HG03457 (cell line): ENCODE results near the gene CDKN2C.
"Not testable (repeated sequence)": the region's sequence is repeated elsewhere in the genome, so short reads cannot be mapped to it uniquely, and the experiment has no call there.

ENCODE experiments used
- ATAC-seq: cut with Tn5 transposase; IDR thresholded peaks from one replicate; pipeline ENCODE4 v1.9.1; 2021; ENCODE audit warnings: moderate number of reproducible peaks; ENCODE audit not compliant: unreplicated experiment

The CDKN2C gene

DNA sequence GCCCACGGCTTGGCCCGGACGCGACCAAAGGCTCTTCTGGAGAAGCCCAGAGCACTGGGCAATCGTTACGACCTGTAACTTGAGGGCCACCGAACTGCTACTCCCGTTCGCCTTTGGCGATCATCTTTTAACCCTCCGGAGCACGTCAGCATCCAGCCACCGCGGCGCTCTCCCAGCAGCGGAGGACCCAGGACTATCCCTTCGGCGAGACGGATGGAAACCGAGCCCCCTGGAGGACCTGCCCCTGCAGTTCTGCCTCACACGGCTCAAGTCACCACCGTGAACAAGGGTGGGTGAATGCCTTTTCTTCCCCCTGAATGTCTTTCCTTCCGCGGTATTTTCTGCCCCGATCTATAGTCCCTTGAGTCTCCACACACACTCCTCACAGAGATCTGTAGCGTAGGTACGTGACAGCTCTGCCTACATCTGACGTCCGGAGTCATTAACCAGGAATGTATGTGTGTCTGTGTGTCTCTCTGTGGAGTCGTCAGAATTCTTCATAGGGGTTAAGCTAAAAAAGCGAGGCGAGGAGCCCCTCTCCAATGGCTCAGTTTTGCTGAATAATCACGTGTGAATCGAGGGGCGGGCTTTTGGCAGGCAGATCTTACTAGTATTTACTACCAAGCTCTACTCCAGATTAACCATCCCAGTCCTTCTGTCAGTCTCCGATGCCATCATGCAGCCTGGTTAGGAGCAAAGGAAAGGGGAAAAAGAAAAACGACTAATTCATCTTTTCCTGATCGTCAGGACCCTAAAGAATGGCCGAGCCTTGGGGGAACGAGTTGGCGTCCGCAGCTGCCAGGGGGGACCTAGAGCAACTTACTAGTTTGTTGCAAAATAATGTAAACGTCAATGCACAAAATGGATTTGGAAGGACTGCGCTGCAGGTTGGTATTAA lies at the start of gene CDKN2C:
Gene CDKN2C, plus strand, starts transcription at position 635 of the 898 bp plus-strand sequence. Its CDS starts 124 bp downstream, at position 759.
- ATAC-seq, result no peak

DNA sequence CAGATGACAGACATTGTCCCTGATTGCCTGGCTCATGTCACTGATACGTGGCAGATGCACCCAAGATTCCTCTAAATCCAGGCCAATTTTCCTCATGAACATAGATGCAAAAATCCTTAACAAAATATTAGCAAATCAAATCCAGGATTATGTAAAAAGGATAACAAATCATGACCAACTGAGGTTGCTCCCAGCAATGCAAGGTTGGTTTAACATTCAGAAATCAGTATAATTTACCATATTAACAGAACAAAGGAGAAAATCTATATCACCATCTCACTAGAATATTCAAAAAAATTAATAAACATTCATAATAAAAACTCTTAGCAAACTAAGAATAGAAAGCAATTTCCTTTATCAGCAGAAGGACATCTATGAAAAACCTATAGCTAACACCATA lies 49.6 kb upstream of the CDKN2C start:
- ATAC-seq, result no peak

DNA sequence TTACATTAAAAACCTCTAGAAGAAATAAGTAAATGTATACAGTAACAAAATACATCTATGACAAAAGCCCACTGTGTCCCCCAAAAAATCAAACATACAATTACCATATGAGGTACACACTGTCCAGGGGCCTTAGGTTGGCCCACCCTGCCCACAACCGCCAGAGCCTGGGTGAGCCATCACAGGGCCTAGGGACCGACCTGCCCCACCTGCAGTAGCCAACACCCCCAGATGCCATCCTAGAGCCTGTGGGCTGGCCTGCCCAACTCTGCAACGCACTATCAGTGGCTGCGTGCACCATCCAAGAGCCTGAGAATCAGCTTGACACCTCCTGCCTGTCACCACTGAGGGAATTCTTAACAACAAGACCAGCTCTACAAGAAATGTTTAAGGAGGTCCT lies 49.0 kb upstream of the CDKN2C start:
- no peak for ATAC-seq

DNA sequence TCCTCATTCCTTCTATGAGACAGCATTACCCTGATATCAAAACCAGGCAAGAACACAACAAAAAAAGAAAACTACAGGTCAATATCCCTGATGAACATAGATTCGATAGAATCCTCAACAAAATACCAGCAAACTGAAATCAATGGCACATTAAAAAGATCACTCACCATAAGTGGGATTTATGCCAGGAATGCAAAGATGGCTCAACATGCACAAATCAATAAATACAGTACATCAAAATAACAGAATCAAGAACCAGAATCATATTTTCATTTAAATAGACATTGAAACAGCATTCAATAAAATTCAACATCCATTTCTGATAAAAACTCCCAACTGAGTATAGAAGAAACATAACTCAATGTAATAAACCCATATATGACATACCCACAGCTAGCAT lies 46.5 kb upstream of the CDKN2C start:
- ATAC-seq, result no peak

DNA sequence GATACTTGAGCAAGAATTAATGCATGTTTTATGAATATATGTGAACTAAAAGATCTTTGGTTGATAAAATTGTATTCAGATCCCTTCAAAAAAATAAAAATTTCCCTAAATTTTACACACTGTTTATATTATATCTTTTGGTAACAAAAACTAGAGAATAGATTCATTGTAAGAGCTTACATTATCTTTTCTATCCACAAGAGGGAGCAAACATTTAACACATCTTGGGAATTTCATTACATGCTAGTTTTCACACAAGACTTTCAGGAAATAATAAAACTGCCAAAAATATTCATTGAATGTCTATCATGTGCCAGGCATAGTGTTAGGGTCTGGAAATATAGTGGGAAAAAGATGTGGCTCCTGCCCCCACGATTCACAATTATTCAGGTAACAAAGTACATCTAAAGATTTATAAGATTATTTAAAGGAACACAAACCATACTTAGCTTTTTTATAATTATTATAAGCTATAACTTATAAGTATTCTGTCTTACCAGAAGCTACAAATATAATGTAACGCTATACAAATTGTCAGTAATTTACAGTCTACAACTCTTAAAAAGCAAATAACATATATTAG lies 40.6 kb upstream of the CDKN2C start:
- ATAC-seq, result no peak

DNA sequence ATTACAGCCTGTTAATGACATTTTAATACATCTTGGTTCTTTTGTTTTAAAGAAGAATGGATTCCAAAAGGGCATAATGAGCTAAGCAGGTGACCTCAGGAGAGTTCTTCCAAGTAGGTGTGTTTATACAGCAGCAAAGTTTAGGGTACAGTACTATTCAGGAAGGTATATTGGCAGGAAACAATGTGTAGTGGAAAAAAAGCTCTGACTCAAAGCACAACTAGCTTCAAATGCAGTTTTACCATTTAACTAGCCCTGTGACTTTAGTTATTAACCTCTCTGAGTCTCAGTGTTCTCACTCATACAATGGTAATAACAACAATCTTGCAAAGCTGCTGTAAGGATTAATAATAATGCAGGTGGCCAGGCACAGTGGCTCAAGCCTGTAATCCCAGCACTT lies 39.9 kb upstream of the CDKN2C start:
- peak; percentile 80 for ATAC-seq

DNA sequence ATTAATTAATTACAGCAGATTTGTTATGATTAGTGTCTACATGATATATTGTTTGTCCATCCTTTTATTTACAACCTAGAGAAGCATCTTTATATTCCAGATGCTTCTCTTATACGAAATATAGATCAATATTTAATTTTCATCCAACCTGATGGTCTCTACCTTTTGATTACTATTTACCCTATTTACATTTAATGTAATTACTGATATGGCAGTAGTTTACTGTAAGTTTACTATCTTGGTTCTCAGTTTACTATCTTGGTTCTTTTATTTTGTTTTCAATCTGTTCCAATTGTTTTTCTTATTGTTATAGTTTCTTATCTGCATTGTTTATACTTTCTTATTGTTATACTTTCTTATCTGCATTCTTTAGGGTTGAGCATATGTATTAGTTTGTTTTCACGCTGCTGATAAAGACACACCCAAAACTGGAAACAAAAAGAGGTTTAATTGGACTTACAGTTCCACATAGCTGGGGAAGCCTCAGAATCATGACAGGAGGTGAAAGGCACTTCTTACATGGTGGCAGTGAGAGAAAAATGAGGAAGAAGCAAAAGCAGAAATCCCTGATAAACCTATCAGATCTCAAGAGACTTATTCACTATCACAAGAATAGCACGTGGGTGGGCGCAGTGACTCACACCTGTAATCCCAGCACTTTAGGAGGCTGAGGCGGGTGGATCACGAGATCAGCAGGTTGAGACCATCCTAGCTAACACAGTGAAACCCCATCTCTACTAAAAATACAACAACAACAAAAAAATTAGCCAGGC lies 38.9 kb upstream of the CDKN2C start:
- no peak for ATAC-seq

DNA sequence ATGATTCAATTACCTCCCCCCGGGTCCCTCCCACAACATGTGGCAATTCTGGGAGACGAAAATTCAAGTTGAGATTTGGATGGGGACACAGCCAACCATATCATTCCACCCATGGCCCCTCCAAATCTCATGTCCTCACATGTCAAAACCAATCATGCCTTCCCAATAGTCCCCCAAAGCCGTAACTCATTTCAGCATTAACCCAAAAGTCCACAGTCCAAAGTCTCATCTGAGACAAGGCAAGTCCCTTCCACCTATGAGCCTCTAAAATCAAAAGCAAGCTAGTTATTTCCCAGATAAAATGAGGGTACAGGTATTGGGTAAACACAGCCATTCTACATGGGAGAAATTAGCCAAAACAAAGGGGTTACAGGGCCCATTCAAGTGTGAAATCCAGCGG lies 38.0 kb upstream of the CDKN2C start:
- not testable (repeated sequence) for ATAC-seq

DNA sequence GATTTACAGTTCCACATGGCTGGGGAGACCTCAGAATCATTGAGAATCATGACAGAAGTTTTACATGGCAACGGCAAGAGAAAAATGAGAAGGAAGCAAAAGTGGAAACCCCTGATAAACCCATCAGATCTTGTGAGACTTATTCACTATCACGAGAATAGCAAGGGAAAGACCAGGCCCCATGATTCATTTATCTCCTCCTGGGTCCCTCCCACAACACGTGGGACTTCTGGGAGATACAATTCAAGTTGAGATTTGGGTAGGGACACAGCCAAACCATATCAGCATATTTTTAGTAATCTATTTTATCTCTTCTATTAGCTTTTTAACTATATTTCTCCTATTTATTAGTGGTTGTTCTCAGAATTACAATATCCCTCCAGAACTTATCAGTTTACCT lies 36.3 kb upstream of the CDKN2C start:
- ATAC-seq, result not testable (repeated sequence)

DNA sequence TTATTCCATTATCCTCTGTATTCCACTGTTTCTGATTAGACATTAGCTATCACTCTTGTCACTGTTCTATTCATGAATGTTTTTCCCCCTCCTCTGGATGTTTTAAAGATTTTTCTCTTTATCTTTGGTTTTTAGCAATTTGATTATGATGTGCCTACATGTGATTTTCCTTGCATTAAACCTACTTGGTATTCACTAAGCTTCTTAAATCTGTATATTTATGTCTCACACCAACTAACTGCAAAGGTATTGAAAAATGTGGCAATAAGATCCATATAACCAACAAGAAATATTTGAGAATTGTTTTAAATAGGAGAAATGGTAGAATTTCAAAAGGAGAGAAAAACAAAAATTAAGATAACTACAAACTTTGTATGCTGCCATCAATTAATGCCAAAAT lies 35.2 kb upstream of the CDKN2C start:
- ATAC-seq, result no peak

DNA sequence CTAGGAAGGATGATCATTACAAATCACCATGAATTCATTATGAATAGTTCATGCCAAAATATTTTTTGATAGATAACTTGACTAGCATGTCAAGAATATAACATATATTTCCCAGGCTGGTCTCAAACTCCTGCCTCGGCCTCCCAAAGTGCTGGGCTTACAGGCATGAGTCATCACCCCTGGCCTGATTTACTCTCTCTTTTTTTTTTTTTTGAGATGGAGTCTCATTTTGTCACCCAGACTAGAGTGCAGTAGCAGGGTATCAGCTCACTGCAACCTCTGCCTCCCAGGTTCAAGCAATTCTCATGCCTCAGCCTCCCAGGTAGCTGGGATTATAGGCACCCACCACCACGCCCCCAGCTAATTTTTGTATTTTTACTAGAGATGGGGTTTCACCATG lies 34.8 kb upstream of the CDKN2C start:
- ATAC-seq, result not testable (repeated sequence)

DNA sequence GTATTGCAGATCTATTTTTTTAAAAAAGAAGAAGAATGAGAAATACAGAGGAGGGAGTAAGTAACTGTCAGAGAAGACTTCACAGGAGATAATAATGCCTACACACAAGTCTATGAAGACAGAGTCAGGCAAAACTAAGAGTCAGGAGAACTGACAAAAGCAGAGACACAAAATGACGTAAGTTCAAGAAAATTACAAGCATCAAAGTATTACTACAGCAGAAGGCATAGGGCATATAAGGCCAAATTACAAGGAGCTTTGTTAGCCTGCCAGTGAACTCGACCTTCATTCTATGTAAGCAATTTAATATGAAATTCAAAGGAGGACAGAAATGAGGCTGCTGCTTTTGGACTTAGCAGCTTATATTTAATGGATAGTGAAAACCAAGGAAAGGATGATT lies 33.7 kb upstream of the CDKN2C start:
- no peak for ATAC-seq

DNA sequence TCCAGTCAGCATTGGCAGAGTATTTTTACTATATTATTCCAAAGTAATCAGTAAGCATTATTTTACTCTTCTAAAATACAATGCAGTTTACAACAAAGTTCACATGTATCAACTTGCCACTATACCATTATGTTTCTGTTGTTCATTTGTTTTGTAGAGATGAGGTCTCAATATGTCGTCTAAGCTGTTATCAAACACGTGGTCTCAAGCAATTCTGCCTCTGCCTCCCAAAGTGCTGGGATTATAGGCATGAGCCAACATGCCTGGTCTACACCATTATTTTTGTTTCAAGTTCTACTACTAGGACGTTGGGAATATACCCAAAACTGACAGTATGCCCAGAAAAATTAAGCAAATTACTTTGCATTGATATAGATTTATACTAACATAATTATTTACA lies 29.8 kb upstream of the CDKN2C start:
- ATAC-seq, result no peak

DNA sequence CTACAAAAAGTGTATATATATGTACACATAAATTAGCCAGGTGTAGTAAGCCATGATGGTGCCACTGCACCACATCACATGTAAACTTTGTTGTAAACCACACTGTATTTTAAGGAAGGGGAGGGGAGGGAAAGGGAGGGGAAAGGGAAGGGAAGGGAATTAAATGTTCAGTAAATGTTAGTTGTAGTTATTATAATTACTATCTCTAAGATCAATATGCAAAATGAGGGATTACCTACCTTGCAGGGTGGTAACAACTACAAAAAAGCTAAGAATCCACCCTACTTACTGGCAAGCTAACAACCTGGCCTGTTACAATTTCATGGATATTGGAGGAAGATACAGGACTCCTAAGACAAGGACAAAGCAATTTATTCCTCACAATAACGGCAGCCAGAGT lies 27.7 kb upstream of the CDKN2C start:
- no peak for ATAC-seq

DNA sequence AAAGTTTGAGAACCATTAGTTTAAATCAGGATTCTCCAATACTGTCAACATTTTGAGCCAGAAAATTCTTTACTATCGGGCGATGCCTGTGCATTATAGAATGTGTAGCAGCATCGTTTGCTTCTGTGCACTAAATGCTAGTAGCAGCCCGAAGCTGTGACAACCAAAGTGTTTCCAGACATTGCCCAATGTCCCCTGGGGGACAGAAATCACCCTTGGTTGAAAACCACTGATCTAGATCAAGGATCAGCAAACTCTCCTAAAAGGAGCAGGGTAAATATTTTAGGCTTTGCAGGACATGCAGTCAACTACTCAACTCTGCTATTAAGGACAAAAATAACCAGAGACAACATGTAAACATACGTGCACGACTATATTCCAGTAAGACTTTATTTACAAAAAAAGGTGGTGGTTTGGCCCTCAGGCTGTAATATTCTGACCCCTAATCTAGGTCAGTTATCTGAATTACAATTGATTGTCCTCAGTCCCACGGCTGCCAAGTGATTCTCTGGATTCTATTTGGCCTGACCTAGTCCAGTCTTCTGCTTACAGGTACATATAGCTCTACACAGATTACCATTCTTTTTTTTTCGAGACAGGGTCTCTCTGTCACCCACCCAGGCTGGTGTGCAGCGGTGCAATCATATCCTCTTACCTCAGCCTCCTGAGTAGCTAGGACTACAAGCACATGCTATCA lies 20.6 kb upstream of the CDKN2C start:
- no peak for ATAC-seq

DNA sequence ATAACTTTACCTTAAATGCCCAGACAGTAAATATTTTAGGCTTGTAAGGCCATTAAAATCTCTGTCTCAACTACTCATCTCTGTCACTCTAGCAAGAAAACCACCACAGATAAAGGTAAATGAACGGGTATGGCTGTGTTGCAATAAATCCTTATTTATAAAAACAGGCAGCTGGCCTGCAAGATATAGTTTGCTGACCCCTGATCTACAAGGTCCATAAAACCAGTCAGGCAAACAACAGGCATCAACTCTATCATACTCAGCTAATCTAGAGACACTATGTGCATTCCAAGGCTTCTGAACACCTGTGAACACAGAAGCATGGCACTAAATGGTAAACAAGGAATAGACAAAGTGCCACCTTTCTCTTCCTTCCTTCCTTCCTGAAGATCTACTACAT lies 19.6 kb upstream of the CDKN2C start:
- no peak for ATAC-seq

DNA sequence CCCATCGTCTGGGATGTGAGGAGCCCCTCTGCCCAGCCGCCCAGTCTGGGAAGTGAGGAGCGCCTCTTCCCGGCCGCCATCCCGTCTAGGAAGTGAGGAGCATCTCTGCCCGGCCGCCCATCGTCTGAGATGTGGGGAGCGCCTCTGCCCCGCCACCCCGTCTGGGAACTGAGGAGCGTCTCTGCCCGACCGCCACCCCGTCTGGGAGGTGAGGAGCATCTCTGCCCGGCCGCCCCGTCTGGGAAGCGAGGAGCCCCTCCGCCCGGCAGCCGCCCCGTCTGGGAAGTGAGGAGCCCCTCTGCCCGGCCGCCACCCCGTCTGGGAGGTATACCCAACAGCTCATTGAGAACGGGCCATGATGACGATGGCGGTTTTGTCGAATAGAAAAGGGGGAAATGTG lies 17.5 kb upstream of the CDKN2C start:
- ATAC-seq, result not testable (repeated sequence)

DNA sequence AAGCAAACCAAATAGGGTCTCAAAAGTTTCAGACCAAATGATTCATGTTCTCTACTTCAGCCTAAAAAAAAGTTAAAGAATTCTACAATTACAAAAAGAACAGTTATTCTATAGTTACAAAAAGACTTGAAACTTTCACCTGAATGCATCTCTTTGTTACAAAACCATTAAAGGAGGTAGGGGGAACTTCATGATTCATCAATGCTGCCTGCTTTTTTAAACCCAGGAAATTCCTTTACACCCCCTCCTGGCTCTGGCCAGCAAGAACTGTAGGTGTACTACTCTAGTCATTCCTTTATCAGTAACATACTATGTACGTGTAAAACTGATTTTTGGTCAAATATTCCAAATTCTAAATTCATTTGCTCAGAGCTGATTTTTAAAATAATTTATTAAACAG lies 14.9 kb upstream of the CDKN2C start:
- no peak for ATAC-seq

DNA sequence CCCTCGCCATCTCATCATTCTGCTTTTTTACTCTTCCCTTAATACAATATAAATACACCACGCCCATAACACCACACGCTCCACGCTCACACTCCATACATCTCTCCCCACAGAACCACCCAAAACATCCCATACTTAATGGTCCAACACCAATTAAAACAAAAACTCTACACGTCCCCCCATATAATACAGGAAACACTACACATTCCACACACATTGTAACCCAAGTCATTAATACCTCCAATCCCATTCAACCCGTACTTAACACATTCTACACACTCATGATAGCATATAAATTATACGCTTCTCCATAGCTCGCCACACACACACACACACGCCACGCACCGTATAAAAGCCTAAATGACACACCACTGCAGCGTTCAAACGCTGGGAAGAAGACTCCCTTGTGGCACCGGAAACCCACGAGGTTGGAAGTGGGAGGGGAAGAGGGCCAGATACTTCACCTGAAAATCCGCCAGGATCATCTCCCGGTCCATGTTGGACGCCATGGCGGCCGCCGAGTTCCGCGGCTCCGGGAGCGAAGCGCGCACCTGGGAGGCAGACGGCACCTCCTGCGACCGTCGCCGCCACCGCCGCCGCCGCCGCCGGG lies 10.6 kb upstream of the CDKN2C start:
- ATAC-seq, result peak; percentile 5

DNA sequence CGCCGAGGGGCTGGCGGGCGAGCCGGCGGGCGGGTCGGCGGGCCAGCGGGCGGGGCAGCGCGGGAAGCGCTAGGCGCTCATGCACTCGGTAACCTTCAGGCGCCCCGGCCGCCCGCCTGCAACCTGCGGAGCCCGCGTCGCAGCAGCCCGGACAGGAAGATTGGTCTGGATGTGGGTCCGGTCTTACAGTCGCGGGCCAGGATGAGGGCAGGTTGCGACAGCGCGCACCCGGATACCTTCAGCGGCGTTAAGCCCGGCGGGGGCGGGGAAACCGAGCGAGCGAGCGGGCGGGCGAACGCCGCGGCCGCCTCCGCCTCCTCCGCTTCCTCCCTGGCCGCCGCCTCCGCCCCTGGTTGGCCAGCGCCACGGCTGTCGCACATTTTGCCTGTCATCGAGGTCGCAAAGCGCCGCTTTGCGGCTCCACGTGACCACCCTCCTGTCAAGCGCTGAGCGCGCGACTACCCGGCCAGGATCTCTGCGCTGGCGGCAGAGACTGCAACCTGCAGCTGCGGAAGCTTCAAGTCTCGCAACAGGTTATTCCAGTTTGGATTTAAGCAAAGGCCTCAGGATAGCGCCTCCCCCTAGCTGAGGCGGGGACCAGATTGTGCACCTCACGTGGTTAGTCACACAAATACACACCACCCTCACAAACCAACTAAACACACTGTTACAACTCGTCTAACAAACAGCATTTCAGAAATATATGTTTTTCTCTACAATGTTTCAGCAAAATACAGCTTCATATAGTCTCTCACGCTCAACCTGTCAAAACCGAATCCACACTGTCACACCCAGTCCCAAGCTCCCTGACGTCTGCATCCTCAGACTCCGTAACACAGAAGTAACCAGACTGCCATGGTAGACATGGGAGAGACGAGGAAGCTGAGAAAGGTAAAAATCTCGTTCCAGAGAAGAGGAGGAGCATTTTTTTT lies 9.9 kb upstream of the CDKN2C start, which contains the start of gene FAF1:
Gene FAF1, minus strand, starts transcription at position 355 of the 932 bp plus-strand sequence. CDS start 456 bp downstream, outside the sequence.
- peak; percentile 70 for ATAC-seq
